NCI-H2029 treated with DMSO at 0.1 percent for 48 hours (cell line): ENCODE data around the gene RPP30.
"Not testable (repeated sequence)": the region's sequence is repeated elsewhere in the genome, so short reads cannot be mapped to it uniquely, and the experiment has no call there.

ENCODE experiments used
- DNase-seq: peaks from one replicate; lab custom pipeline; 2025; lab: John Stamatoyannopoulos, UW

RPP30 gene

GRCh38 chr10:90917238-90917967 is 45.6 kb downstream of the RPP30 start:
- DNase-seq: no peak

GRCh38 chr10:90917968-90918318 is 46.2 kb downstream of the RPP30 start:
- no peak for DNase-seq

- DNase-seq: no peak
Observed at GRCh38 chr10:90919683-90920574, 48.2 kb downstream of the RPP30 start.

- DNase-seq: no peak
Observed at GRCh38 chr10:90920986-90921666, 49.4 kb downstream of the RPP30 start, which contains the start of gene ANKRD1. Gene ANKRD1 (minus strand): TSS chr10:90921087. CDS start chr10:90921027, 60 bp downstream.

- no peak for DNase-seq
Observed at GRCh38 chr10:90921906-90922305, 50.1 kb downstream of the RPP30 start.

- no peak for DNase-seq
Observed at GRCh38 chr10:90923111-90923731, 51.4 kb downstream of the RPP30 start.

GRCh38 chr10:90924552-90924951 is 52.8 kb downstream of the RPP30 start:
- DNase-seq: no peak

GRCh38 chr10:90925079-90926029 is 53.6 kb downstream of the RPP30 start:
- DNase-seq: no peak

GRCh38 chr10:90927293-90927692 is 55.5 kb downstream of the RPP30 start:
- no peak for DNase-seq

GRCh38 chr10:90929179-90929578 is 57.4 kb downstream of the RPP30 start:
- no peak for DNase-seq

- DNase-seq: no peak
Observed at GRCh38 chr10:90930070-90930837, 58.5 kb downstream of the RPP30 start.

- no peak for DNase-seq
Observed at GRCh38 chr10:90930971-90931871, 59.4 kb downstream of the RPP30 start.

- DNase-seq: no peak
Observed at GRCh38 chr10:90935581-90936275, 64.0 kb downstream of the RPP30 start.

GRCh38 chr10:90936276-90936659 is 64.5 kb downstream of the RPP30 start:
- no peak for DNase-seq

- no peak for DNase-seq
Observed at GRCh38 chr10:90937645-90938258, 66.0 kb downstream of the RPP30 start.

- DNase-seq: no peak
Observed at GRCh38 chr10:90939116-90939515, 67.3 kb downstream of the RPP30 start.

GRCh38 chr10:90939648-90940047 is 67.9 kb downstream of the RPP30 start:
- DNase-seq: no peak

GRCh38 chr10:90942980-90943379 is 71.2 kb downstream of the RPP30 start:
- DNase-seq: not testable (repeated sequence)
